Hepatocyte (in vitro differentiated cells): ENCODE results near the gene TPM2.
"Not testable (repeated sequence)": the region's sequence is repeated elsewhere in the genome, so short reads cannot be mapped to it uniquely, and the experiment has no call there.

Experiments
- CTCF ChIP-seq: fragments of 200-600 bp; sonication (generic); IDR thresholded peaks from 2 replicates; pipeline ENCODE4 v1.5.1; 2016; ENCODE audit warnings: antibody characterized with exemption, mild to moderate bottlenecking; ENCODE audit not compliant: poor library complexity
- EZH2 ChIP-seq: fragments of 200-600 bp; sonication (generic); IDR thresholded peaks from 2 replicates; pipeline ENCODE4 v1.6.1; 2016; ENCODE audit warnings: antibody characterized with exemption, mild to moderate bottlenecking, borderline replicate concordance
- EZH2phosphoT487 ChIP-seq: fragments of 200-600 bp; sonication (generic); IDR thresholded peaks from one replicate; pipeline ENCODE4 v1.6.1; 2018; ENCODE audit warnings: antibody characterized with exemption, mild to moderate bottlenecking, low read depth, moderate library complexity; ENCODE audit not compliant: unreplicated experiment, severe bottlenecking

- not testable (repeated sequence) for TF ChIP-seq CTCF, EZH2, EZH2phosphoT487
Observed at GRCh38 chr9:35638751-35639150, 51.0 kb downstream of the TPM2 start.
